NOMO-1 treated with dmso at 0.1 percent for 144 hours (cell line): Measurements from ENCODE around the gene PRDM10.
"Not testable (repeated sequence)": the region's sequence is repeated elsewhere in the genome, so short reads cannot be mapped to it uniquely, and the experiment has no call there.

Experiments
- DNase-seq: peaks from one replicate; lab custom pipeline; 2025; ENCODE audit not compliant: unreplicated experiment; lab: John Stamatoyannopoulos, UW

Gene PRDM10

DNA sequence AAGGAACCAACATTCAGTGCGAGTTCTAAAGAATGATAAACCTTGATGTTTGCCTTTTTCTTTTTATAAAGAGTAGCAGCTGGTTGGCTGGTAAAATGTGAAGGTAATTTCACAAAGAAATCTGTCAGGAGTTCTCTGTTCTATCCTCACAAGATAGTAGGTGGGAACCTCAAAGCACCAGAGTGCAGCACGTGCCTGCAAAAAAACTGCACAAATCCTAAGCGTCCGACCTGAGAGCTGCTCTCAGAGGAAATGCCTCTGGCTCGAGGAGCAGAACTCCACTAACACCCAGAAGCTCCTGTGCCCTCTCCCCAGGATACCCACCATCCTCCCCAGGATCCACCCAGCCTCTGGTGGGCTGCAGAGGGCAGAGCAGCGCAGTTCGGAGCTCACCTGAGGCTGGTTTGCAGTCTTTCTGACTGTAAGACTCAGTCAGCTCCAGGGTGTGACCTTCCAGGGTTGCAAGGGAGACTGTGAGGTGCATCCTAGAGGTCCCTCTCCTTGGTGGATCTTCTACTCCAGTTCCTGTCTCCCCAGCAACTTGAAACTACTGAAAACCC, 23.5 kb downstream of the PRDM10 start:
- no peak for DNase-seq

DNA sequence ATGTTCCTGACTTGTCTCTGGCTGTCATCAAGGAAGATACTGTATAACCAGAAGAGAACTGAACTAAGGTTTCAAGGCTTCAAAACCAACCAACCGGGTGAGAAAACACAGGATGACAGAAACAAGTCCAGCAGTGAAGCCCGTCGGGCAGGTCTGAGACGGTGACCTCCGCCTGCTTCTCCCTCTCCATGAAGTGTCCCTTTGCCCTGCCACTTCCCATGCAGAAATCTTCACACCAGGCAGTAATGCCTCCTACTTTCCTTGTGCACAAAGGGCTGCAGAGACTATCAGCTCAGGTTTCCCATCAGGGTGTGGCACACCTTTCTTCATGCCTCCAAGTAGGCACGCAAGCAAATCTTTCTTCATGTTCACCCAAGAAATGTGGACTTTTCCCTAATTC, 24.2 kb downstream of the PRDM10 start:
- no peak for DNase-seq

GRCh38 chr11:129976328-129976727, 26.3 kb downstream of the PRDM10 start:
- no peak for DNase-seq

DNA sequence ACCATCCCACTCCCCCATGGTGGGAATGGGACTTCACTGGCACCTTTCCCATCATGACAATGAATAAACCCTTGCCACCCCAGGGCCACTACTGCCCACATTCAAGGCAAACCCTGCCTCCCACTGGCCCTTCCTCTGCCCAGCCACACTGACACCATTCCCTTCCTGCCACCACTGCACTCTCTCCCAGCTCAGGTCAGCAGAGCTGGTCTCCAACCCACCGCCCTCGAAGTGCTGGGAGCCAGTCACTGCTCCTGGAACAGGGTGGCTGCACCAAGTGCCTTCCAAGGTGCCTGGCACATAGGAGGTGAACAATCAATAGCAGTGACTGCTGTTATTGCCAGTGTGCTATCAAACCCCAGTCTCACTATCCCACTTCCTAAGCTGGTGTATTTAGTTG, 27.1 kb downstream of the PRDM10 start:
- no peak for DNase-seq

DNA sequence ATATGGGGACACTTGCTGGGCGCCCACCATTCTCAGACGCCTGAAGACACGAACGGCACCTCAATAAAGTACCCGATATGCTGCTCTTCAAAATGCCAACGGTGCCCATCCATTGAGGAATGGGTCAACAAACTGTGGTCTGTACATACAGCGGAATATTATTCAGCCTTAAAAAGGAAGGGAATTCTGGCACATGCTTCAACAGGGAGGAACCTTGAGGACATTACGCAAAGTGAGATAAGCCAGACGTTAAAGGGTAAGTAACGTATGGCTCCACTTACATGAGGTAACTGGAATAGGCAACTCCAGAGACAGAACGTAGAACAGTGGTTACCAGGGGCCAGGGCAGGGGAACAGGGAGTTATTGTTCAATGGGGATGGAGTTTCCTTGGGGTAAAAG, 28.0 kb downstream of the PRDM10 start:
- DNase-seq: no peak

DNA sequence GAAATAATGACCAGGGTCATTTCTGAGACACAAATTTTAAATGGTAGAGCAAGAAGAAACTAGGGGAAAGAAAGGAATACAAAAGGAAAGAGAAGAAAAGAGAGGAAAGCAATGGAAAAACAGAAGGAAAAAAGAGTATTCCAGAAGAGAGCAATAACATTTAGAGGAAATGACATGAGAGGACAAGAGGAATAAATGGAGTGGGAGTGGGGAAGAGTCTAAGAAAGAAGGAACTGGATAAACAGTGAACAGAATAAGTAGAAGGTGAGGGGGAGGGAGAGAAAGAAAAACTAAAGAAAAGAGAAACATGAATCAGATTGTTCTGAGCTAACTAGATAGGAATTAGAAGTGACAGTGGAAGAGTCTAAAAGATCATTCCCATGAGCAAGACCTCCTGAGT, 28.4 kb downstream of the PRDM10 start:
- DNase-seq: no peak

DNA sequence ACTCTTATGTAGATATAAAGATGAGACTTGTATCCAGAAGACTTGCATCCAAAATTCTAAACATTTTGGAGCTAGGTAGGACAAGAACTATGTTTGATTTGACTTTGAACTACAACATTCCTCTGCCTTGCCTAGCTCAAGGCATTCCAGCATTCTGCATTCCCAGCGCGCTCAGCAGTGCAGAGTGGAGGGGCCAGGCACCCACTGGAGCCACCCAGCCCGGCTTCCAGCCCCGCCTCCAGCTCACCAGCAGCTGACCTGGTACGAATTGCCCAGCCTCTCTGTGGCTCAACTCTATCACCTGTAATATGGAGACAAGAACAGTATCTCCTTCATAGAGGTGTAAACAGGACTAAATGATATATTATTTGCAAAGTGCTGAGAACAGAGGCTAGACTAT, 28.8 kb downstream of the PRDM10 start:
- DNase-seq: no peak

DNA sequence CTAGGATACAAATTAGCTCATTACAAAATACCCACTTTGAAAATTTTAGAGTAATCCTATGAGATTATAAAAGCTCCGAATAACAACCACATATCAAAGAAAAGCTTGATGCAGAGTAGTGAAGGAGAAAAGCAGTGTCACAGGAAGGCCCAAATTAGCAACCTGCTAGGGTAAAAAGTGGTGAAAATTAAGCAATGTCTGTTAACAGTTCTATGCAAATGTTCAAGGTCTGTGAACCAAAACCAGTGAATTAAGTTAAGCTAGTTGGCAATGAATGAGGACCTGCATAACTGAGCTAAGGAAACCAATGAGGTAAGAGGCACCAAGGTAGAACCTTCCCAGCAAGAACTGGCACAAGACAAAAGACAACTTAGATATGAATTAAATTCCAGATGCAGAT, 29.6 kb downstream of the PRDM10 start:
- peak; percentile 68 for DNase-seq

DNA sequence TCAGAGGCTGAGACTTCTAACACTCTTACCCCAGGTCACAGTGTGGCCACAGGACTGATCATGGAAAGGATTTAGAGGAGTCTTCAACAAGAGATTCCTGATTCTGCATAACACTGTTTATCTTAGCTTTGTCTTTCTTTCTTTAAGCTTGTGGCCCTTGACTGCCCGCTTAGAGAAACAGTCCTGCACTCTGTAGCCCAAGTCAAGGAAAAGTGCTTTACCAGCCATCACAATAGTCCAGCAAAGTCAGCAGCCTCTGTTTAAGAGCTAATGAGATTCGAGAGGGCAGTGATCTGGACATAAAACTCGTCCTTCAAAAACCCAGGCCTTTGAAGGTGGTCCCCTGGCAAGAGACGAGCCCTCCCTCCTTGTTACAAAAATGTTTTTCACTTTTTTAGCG, 30.0 kb downstream of the PRDM10 start:
- no peak for DNase-seq

DNA sequence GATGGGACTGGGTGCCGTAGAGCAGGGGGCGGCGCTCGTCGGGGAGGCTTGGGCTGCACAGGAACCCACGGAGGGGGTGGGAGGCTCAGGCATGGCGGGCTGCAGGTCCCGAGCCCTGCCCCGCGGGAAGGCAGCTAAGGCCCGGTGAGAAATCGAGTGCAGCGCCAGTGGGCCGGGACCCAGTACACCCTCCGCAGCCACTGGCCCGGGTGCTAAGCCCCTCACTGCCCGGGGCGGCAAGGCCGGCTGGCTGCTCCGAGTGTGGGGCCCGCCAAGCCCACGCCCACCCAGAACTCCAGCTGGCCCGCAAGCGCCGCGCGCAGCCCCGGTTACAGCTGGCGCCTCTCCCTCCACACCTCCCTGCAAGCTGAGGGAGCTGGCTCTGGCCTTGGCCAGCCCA, 30.8 kb downstream of the PRDM10 start:
- DNase-seq: not testable (repeated sequence)

DNA sequence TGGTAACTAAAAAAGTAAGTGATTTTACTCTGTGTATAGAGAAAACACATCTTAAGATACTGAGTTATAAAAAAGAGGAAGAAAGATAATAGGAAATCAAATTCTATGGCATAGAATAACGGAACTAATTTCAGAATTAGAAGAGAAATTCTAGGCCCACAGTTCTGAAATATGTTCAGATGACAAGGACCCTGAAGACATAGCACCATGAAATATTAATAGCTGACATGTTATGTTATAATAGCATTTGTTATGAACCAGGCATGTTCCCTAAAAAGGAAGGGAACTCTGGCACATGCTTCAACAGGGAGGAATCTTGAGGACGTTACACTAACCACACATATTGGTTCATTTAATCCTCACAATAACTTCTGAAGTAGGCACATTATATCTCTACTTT, 32.7 kb downstream of the PRDM10 start:
- DNase-seq: no peak

GRCh38 chr11:129968591-129969419, 33.8 kb downstream of the PRDM10 start:
- DNase-seq: no peak

DNA sequence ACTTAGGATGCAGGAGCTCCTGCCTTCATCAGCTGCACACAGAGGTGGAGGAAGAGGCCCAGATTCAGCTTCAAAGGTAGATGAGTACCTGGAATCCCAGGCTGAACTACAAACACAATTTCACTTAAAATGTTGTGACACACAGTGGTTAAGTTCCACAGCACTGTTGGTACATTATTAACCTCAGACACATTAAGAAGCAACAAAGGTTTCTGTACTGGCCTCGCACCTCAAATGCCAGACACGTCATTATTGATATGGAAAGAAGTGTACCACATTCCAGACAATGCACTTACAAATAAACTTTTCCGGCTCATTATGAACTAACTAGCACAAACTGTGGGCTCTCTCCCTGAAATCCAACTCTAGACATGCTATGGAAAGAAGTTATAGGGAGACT, 34.6 kb downstream of the PRDM10 start:
- DNase-seq: no peak

GRCh38 chr11:129965248-129965647, 37.4 kb downstream of the PRDM10 start:
- DNase-seq: no peak

DNA sequence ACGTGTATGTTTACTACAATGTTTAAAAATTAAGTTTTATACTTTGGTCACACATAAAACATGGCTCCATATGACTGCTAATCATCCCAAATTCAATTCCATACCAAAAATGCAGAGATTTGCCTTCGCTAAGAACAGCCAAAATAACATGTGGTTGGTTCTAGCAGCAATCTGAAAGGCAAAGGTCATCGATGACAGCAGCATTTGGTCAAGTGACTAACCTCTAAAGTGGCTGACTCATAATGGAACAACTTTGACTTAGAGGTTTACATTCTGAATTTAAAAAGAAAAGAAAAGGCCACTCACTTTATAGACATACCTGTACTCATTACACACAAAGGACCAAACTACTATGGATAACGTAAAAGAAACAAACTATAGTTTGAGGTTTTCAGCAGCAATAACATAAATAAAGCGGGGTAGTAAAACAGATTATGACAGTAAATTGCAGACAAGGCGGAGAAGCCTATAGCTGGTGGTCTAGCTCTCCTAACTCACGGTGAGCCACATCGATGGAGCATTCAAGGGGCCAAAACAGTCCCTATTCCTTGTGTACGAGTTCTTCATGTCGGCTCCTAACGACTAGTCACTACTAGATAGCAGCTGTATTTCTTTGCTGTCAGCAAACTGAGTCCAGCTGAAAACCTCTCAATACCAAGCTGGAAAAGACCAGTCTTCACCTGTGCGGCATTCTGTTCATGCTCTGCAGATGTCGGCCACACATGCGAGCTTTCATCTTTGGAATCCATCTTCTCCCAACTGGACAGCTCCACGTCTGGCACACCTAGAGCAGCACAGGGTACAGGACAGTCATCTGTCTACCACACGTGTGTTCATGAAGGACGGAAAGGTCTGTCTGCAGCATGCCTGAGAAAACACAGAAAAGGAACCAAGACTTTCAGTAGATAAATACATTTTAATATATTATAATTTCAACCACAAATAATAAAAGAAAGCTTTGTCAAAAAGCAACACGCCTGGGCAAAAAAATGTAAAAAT, 42.1 kb downstream of the PRDM10 start:
- DNase-seq: no peak

GRCh38 chr11:129959687-129960086, 42.9 kb downstream of the PRDM10 start:
- DNase-seq: no peak

GRCh38 chr11:129955282-129955681, 47.4 kb downstream of the PRDM10 start:
- DNase-seq: no peak

GRCh38 chr11:129954703-129955102, 47.9 kb downstream of the PRDM10 start:
- not testable (repeated sequence) for DNase-seq

DNA sequence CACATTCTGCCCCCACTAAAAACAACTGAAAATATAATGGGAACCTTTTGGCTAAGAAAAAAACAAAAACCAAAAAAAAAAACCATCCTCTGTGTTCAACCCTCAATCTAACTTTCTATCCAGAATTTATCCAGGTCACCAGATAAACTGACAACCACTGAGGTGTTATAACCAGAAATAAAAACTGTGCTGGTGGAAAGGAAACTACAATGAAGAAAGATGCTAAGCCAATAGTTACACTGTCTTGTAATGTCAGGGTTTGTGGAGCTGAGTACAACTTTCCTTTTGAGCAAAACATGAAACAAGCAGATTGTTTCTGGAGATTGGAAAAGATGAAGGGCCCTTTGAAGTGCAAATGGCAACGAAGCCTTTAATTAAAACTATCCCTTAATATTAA, 50.8 kb downstream of the PRDM10 start:
- DNase-seq: no peak

GRCh38 chr11:129951201-129951865, 51.3 kb downstream of the PRDM10 start:
- no peak for DNase-seq
